WTC11 (cell line): ENCODE data around the gene HTR4. TPM values are rescaled to one million over a fixed set of nuclear protein-coding genes. Genes with fewer than 3 reads are reported as not detected.
A peak's percentile ranks its signal among the peaks of the same experiment; 100 is the strongest.

Experiments
- ATAC-seq: fragments of 200-7000 bp; cut with Tn5 transposase; 2 replicates; pipeline ENCODE4 v1.10.0; 2021; ENCODE audit warnings: mild to moderate bottlenecking, moderate library complexity
- CTCF ChIA-PET: fragments of 300-600 bp; sonication (Branson Sonifier 250); formaldehyde crosslinking; loops from one replicate; lab custom pipeline; 2021; ENCODE audit warnings: antibody characterized with exemption; lab: Charles Lee
- POLR2A ChIA-PET: fragments of 350-600 bp; sonication (Branson Sonifier 250); formaldehyde crosslinking; loops from one replicate; lab custom pipeline; 2021; ENCODE audit warnings: antibody characterized with exemption; lab: Charles Lee
- DNase-seq: peaks from one replicate; pipeline ENCODE4 v3.0.0; 2021; ENCODE audit warnings: low spot score
- H3K27ac Mint-ChIP-seq: 2 replicates; pipeline ENCODE4 v1.8.0; 2021; ENCODE audit warnings: mixed read lengths
- H3K27me3 Mint-ChIP-seq: 2 replicates; pipeline ENCODE4 v1.8.0; 2021; ENCODE audit warnings: low read depth, mild to moderate bottlenecking, moderate library complexity, mixed read lengths
- H3K36me3 Mint-ChIP-seq: 2 replicates; pipeline ENCODE4 v1.8.0; 2021; ENCODE audit warnings: mixed read lengths
- H3K4me1 Mint-ChIP-seq: 2 replicates; pipeline ENCODE4 v1.8.0; 2022; ENCODE audit warnings: mixed read lengths
- H3K4me3 Mint-ChIP-seq: 2 replicates; pipeline ENCODE4 v1.8.0; 2021; ENCODE audit warnings: mild to moderate bottlenecking, moderate library complexity, mixed read lengths
- H3K9me3 Mint-ChIP-seq: 2 replicates; pipeline ENCODE4 v1.8.0; 2021; ENCODE audit warnings: mixed read lengths
- AR ChIP-seq: fragments of 250-450 bp; sonication (Bioruptor Pico); IDR thresholded peaks from 2 replicates; pipeline ENCODE4 v1.9.0; 2021; ENCODE audit warnings: mild to moderate bottlenecking
- ARID4B ChIP-seq: sonication (generic); formaldehyde crosslinking; IDR thresholded peaks from 2 replicates; pipeline ENCODE4 v1.8.0; 2023; ENCODE audit warnings: missing genetic modification reagents, mild to moderate bottlenecking, borderline replicate concordance
- ATF2 ChIP-seq: sonication (generic); formaldehyde crosslinking; IDR thresholded peaks from 2 replicates; pipeline ENCODE4 v1.8.1; 2022; ENCODE audit warnings: low read depth, missing genetic modification reagents, borderline replicate concordance
- ATF6 ChIP-seq: sonication (generic); formaldehyde crosslinking; IDR thresholded peaks from 2 replicates; pipeline ENCODE4 v1.8.1; 2023; ENCODE audit warnings: mild to moderate bottlenecking, missing genetic modification reagents
- FOXJ3 ChIP-seq: sonication (generic); formaldehyde crosslinking; IDR thresholded peaks from 2 replicates; pipeline ENCODE4 v1.9.0; 2021; ENCODE audit warnings: missing genetic modification reagents, mild to moderate bottlenecking, borderline replicate concordance
- IRF1 ChIP-seq: sonication (generic); formaldehyde crosslinking; IDR thresholded peaks from 2 replicates; pipeline ENCODE4 v1.8.0; 2023; ENCODE audit warnings: missing genetic modification reagents
- JUN ChIP-seq: sonication (generic); formaldehyde crosslinking; IDR thresholded peaks from 2 replicates; pipeline ENCODE4 v1.8.0; 2023; ENCODE audit warnings: mild to moderate bottlenecking, missing genetic modification reagents
- MXD4 ChIP-seq: fragments of 250-450 bp; sonication (Bioruptor Pico); IDR thresholded peaks from 2 replicates; pipeline ENCODE4 v1.8.0; 2021; ENCODE audit warnings: mild to moderate bottlenecking, moderate library complexity, borderline replicate concordance
- RELA ChIP-seq: sonication (generic); formaldehyde crosslinking; IDR thresholded peaks from 2 replicates; pipeline ENCODE4 v1.8.1; 2022; ENCODE audit warnings: missing genetic modification reagents, mild to moderate bottlenecking, borderline replicate concordance
- TCF7 ChIP-seq: sonication (generic); formaldehyde crosslinking; IDR thresholded peaks from 2 replicates; pipeline ENCODE4 v1.8.0; 2022; ENCODE audit warnings: mild to moderate bottlenecking, low read depth, missing genetic modification reagents, moderate library complexity
- TP53 ChIP-seq: sonication (generic); formaldehyde crosslinking; IDR thresholded peaks from 2 replicates; pipeline ENCODE4 v1.8.1; 2023; ENCODE audit warnings: mild to moderate bottlenecking, missing genetic modification reagents
- ZMAT4 ChIP-seq: fragments of 250-450 bp; sonication (Bioruptor Pico); IDR thresholded peaks from 2 replicates; pipeline ENCODE4 v1.9.0; 2021; ENCODE audit warnings: mild to moderate bottlenecking
- ZNF219 ChIP-seq: sonication (generic); formaldehyde crosslinking; IDR thresholded peaks from 2 replicates; pipeline ENCODE4 v1.8.0; 2023; ENCODE audit warnings: missing genetic modification reagents, mild to moderate bottlenecking, borderline replicate concordance
- ZNF425 ChIP-seq: fragments of 250-450 bp; sonication (Bioruptor Pico); conservative IDR thresholded peaks from 2 replicates; pipeline ENCODE4 v1.9.0; 2021; ENCODE audit warnings: mild to moderate bottlenecking
- total RNA-seq: library from RNA; stranded (reverse); gene quantifications from 3 replicates; pipeline ENCODE4 v1.2.3, GENCODE V29; 2021

Gene HTR4
- total RNA-seq, 1 experiment from 2014 or later: not detected

- Mint-ChIP-seq H3K4me3 (no peak overlapping the region), H3K4me1 (peaks cover 7% of the 10 kb centered on the region), H3K36me3 (no peaks in the 10 kb centered on the region), H3K9me3 (no peaks in the 10 kb centered on the region), H3K27ac (no peak overlapping the region), H3K27me3 (peaks cover 34% of the 10 kb centered on the region)
- ChIA-PET POLR2A (no interaction called here), CTCF (interaction anchor here (0.7 to 3.4 kb wide), 5 partner anchors 12 to 632 kb away, joined by 3 to 15 read pairs (median 3); no protein-coding TSS in a partner anchor)
- DNase-seq (no peak), ATAC-seq (peak; percentile 8; the same call in 1 of the 2 replicates)
- no peak for TF ChIP-seq IRF1 (CRISPR knock-in tag)
- TF ChIP-seq MXD4 (CRISPR knock-in tag): no peak
- TF ChIP-seq FOXJ3: no peak
- TF ChIP-seq RELA: no peak
- TF ChIP-seq TCF7 (CRISPR knock-in tag): no peak
- TF ChIP-seq AR (CRISPR knock-in tag): no peak
- no peak for TF ChIP-seq ARID4B
- TF ChIP-seq JUN: no peak
- TF ChIP-seq ZMAT4 (CRISPR knock-in tag): no peak
- TF ChIP-seq ZNF425 (CRISPR knock-in tag): no peak
- TF ChIP-seq ATF2 (CRISPR knock-in tag): no peak
- TF ChIP-seq ZNF219 (CRISPR knock-in tag): no peak
- TF ChIP-seq ATF6: no peak
- TF ChIP-seq TP53: no peak
Measured at GRCh38 chr5:148482196-148482595, 172.1 kb downstream of the HTR4 start.
